Prostate gland (tissue), 2 donors: Measurements from ENCODE around the gene NEU2.
"Not testable (repeated sequence)": the region's sequence is repeated elsewhere in the genome, so short reads cannot be mapped to it uniquely, and the experiment has no call there.

Experiments
- POLR2A ChIP-seq: fragments of 450-650 bp; IDR thresholded peaks from one replicate; pipeline ENCODE4 v1.6.1; 2016; ENCODE audit warnings: antibody characterized with exemption, mild to moderate bottlenecking
- POLR2AphosphoS5 ChIP-seq: sonication (generic); formaldehyde crosslinking; IDR thresholded peaks from one replicate; pipeline ENCODE4 v1.6.1; 2017; ENCODE audit warnings: antibody characterized with exemption
- TF ChIP-seq, protein P1 (sequence below), 4 experiments: fragments of 200-600 bp in 2 of 4; fragments of 450-650 bp in 2 of 4; sonication (generic) in 2 of 4; IDR thresholded peaks; 1 replicate in 3 of 4; 2 replicates in 1 of 4; pipeline ENCODE4 v1.5.1; 2016 to 2019; ENCODE audit warnings: antibody characterized with exemption in 4 of 4, mild to moderate bottlenecking in 2 of 4, moderate library complexity in 2 of 4

GRCh38 chr2:233065200-233065589 is 32.7 kb downstream of the NEU2 start:
- not testable (repeated sequence) for TF ChIP-seq POLR2A, POLR2AphosphoS5
- TF ChIP-seq, protein P1, sequence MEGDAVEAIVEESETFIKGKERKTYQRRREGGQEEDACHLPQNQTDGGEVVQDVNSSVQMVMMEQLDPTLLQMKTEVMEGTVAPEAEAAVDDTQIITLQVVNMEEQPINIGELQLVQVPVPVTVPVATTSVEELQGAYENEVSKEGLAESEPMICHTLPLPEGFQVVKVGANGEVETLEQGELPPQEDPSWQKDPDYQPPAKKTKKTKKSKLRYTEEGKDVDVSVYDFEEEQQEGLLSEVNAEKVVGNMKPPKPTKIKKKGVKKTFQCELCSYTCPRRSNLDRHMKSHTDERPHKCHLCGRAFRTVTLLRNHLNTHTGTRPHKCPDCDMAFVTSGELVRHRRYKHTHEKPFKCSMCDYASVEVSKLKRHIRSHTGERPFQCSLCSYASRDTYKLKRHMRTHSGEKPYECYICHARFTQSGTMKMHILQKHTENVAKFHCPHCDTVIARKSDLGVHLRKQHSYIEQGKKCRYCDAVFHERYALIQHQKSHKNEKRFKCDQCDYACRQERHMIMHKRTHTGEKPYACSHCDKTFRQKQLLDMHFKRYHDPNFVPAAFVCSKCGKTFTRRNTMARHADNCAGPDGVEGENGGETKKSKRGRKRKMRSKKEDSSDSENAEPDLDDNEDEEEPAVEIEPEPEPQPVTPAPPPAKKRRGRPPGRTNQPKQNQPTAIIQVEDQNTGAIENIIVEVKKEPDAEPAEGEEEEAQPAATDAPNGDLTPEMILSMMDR (IDR thresholded peaks at IDR 0.05): not testable (repeated sequence)
